ENCODE measurements around the gene KIAA1217. TPM values are rescaled to one million over a fixed set of nuclear protein-coding genes. Genes with fewer than 3 reads are reported as not detected.
A peak's percentile ranks its signal among the peaks of the same experiment; 100 is the strongest.

The KIAA1217 gene
- total RNA-seq, 1 experiment from 2014 or later, result 2.4 TPM

DNA sequence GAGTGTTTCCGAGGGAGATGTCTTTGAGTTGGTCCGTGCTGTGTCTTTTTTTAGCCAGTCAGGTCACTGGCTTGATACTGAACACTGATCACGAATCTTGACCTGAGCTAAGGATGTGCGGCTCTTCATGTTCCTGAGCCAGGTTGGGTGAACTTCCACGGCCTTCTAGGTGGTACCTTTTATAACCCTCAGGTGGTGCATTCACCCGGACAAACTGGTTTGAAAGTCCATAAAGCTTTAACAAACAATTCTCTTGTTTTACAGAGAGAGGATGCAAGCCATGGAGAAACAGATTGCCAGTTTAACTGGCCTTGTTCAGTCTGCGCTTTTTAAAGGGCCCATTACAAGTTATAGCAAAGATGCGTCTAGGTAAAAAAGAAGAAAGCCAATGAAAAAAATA lies 285.3 kb downstream of the KIAA1217 start:
- no peak for DNase-seq (ENCODE audit: low read depth)

DNA sequence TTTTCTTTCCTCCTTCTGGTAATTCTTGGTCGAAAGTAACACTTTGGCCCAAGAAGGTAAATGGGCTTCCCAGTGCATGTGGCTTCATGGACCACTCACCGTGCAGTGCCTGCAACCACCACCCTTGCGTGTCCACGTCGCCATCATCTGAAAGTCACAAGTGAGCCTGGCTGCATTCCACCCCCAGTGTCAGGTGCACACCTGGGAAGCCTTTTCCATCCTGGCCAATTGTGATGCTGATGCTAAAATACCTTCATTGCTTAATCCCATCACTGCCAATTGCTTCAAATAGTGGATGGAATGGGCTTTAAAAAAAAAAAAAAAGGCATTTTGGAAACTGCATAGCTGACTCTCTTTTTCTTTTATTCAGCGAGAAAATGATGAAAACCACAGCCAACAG lies 285.8 kb downstream of the KIAA1217 start:
- DNase-seq (ENCODE audit: low read depth), result no peak

DNA sequence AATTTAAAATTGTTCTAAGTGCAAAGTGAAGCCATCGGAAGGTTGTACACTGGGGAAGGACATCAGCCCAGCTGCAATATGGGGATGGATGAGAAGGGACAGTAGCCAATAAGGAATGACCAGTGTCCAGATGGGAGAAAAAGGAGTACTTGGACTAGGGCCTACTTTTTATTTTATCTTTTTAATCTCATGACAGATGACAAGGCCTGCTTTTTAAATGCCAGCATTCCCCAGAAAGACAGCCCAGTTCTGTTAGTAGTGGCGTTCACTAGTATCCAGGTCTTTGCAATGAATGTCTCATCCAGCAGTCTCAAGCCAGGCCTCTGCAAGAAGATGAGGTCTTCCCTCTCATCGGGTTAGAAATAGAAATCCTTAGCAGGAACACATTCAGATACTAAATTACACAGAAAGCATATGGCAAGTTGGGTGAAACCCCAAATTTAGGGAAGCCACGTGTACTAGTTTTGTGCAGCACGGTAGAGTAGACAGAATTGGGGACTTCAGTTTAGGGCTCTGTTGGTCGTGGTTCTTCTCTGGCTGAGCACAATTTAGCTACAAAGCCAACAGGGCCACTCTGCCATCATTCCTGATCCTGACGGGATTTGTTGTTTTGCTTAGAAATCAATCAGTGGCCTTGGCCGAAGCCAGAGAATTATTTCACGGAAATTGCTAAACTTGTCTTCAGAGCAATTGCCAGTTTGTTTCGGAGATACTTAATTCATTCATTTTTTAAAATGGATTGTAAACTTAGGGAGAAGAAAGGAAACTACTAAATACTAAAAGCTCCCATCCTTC lies 286.9 kb downstream of the KIAA1217 start:
- no peak for DNase-seq (ENCODE audit: low read depth)

DNA sequence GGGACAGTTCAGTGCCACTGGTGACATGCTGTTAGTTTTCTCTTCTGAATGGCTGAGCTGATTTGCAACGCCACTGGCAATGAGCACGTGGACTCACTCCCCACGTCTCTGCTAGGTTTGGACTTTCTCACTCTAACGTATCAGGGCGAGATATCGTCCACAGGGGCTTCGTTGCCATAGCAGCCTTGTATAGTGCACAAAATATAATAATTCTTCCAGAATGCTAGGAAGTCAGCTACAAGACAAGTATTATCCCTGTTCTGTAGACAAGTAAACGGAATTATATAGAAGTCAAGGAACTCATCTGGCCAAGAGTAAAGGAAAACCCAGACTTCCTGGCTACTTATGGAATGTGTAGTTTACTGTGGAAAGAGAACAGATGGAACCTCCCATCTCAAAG lies 288.0 kb downstream of the KIAA1217 start:
- DNase-seq (ENCODE audit: low read depth), result no peak

DNA sequence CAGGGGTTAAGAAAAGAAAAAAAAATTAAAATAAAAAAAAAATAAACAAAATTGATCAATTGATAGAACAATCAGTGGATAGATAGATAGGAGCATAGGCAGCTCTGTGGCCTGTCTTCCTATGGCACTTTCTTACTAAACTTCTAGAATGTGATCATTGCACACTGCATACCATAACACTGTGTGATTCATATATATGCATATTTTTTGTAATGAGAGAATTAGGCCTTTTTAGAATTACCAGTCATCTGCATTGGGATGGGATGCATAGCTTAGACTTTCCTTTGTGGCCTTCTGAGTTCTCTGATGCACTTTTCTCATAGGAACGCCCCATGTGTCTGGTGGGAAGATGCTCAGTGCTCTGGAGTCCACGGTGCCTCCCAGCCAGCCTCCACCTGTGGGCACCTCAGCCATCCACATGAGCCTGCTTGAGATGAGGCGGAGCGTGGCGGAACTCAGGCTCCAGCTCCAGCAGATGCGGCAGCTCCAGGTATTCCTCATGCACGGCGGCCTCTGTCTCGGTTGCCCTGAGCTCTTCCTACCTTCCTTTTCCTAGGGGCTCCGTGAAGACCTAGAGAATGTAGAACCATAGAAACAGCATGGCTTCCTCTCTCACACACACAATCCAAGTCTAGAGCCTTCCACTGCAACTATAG lies 292.2 kb downstream of the KIAA1217 start:
- DNase-seq (ENCODE audit: low read depth), result no peak

DNA sequence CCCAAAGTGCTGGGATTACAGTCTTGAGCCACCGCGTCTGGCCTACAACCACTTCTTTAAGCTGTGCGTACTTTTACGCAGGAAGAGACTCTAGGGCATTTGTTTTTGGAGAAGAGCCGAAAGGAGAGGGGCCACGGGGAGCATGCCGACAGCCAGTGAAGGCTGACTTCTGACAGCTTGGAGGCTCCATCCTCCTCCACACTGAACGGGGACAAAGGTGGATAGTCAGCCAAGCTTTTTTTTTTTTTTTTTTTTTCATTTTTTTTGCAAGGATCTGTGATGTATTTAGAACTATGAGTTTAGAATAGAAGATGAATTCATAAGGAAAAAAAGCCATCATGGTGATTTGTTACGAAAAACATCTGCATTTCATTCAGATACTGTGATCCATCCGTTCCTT lies 293.1 kb downstream of the KIAA1217 start:
- no peak for DNase-seq (ENCODE audit: low read depth)

DNA sequence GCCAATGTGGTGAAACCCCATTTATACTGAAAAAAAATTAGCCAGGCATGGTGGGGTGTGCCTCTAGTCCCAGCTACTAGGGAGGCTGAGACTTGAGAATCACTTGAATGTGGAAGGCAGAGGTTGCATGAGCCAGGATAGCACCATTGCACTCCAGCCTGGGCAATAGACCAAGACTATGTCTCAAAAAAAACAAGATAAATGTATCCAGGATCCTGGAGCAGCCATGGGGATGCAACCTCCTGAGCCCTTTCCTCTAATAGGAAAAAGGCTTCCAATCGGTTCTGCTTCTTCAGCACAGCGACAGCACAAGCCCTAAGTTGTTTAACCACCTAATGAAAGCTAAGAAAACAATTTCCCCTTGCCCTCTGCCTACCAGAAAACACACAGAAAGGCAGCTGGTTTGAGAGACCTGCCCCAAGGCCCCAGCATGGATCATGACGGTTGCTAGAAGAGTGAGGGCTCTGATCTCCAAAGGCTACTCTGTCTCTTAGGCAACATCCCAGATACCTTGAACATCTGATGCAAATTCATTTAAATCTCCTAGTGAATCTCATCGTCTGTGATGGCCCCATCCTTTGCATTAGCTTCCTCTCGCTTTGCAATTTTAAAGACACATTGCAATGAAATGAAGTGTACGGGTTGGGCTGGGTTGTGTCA lies 294.0 kb downstream of the KIAA1217 start:
- no peak for DNase-seq (ENCODE audit: low read depth)

DNA sequence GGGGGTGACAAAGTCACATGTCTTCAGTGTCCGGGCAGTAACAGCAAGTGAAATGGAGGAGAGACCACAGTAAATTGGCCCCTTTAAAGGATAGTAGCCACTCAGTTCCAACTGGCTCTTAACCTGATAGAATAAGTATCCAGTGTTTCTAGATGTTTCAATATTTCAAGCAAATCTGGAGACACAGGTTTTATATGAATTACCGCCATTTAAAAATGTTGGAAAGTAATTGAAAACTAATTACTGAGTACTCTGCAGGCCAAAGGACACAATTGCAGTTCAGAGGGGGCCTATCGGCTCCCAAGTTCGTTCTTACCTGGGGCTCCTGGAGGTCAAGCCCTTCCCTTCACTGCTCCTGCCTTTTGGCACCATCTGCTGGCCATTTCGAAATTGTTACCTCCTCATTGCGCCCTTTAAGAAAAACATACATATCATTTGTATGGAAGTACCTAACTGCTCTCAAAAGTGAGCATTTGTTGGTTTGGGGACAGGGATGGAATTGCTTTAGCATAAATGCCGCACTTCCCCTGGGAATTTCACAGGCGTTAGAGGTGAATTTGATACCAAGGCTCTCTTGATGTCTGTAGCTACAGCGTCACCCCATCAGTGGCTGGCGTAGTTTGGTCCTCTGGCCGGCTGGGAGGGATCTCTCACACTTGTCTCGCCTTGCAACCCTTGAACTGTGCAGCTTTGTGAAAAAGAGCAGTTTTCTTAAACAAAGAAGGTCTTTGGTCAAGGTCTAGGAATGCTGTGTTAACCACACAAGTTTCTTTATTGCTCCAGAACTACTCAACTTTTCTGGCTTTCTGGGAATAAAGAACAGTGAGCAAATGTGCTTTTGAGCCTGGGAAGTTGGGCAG lies 294.8 kb downstream of the KIAA1217 start:
- peak; percentile 62 for DNase-seq (ENCODE audit: low read depth)

DNA sequence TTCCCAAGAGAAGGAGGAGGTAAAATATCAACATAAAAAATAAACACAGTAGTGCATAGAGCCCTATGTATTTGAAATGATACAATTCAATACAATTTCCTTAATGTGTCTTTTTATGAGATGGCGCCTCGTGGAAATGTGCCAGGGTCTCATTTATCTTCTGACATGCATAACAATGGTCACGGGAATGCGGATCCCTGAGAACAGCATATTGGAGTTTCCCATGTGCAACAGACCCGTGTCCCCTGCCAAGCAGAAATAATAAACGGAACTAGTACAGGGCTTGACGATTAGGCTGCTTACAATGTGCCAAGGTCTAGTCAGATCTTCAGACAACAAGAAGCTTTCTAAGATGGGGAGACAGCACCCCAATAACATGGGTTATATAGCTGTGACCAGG lies 296.8 kb downstream of the KIAA1217 start:
- DNase-seq (ENCODE audit: low read depth), result no peak

DNA sequence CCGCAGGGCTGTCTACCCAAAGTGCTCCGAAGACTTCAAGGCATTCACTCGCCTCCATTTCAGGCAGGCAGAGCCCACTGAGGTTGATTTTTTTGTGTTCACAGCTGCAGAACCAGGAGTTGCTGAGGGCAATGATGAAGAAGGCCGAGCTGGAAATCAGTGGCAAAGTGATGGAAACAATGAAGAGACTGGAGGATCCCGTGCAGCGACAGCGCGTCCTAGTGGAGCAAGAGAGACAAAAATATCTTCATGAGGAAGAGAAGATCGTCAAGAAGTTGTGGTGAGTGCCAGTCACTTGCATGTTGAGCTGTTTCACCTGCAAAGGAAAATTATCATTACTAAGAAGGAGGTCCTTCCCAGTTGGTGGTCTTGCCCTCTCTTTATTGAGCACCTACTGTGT lies 304.2 kb downstream of the KIAA1217 start:
- DNase-seq (ENCODE audit: low read depth), result peak; percentile 23

DNA sequence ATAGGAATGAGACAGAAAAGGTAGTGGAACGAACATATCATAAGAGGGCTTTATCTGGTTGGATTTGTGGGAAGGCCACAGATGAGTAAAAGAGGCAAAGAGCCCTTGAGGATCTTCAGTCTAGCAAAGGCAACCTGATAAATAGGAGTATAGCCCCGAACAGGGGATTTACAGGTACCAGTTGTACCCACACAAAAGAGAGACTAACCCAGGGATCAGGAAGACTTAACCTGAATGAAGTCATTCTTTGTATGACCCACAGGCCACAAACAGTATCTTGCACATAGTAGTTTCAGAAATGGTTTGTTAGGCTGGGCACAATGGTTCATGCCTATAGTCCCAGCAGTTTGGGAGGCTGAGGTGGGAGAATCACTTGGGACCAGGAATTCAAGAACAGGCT lies 306.5 kb downstream of the KIAA1217 start:
- no peak for DNase-seq (ENCODE audit: low read depth)

DNA sequence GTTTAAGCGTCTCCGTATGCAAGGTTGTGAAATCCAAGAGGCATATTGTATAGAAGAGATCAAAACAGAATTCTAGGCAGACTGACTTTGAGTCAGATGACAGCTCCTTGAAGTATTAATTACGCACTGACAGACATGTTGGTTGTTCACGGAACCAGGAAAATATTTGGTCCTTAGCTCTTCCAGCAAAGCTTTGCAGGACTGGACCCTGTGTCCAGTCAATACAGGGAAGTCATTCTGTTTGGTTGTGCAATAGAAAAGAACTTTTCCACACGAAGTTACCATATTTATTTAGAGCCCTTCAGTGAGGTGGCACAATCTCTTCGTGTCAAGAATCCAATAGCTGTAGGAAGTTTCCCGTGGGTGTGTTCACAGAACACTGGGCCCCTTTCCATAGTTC lies 309.5 kb downstream of the KIAA1217 start:
- DNase-seq (ENCODE audit: low read depth), result no peak

DNA sequence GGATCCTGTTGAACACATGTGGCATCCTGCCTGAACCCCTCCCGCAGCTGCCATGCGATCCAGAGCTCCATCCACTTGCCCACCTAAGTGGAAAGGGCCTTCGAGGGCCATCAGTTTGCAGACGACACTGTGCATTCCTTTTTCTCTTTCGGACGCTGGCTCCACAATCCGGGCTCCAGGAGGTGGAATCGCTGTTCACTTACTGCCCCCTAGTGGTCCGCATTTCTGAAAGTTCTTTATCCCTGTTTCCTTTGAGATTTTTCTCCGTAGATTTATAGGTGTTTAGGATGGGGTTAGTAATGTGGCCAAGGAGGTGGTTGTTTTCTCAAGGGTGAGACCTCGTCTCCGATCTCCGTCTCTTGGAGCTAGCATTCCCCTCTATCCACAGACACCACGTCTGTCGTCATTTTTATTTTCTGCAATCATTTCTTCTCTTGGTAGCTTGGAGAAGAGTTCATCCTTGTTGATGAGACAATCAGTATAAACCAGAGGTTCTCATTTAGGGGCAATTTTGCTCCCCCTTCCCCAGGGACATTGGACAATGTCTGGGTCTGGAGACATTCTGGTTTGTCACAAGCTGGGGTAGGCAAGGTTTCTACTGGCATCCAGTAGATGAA lies 310.2 kb downstream of the KIAA1217 start:
- DNase-seq (ENCODE audit: low read depth), result peak; percentile 51

DNA sequence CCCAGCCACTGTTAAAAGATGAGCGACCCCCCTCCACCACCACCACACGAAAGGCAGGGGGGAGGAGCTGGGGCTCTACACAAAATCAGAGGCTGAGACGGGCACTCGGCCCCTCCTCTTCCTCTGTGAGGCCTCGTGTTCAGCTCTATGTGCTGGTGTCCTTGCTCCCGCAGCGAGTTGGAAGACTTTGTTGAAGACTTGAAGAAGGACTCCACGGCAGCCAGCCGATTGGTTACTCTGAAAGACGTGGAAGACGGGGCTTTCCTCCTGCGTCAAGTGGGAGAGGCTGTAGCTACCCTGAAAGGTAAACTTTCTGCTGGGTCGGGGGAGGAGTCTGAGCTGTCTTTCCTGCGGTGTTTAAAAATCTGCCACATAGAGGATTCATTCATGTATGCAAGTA lies 311.0 kb downstream of the KIAA1217 start:
- DNase-seq (ENCODE audit: low read depth), result no peak

DNA sequence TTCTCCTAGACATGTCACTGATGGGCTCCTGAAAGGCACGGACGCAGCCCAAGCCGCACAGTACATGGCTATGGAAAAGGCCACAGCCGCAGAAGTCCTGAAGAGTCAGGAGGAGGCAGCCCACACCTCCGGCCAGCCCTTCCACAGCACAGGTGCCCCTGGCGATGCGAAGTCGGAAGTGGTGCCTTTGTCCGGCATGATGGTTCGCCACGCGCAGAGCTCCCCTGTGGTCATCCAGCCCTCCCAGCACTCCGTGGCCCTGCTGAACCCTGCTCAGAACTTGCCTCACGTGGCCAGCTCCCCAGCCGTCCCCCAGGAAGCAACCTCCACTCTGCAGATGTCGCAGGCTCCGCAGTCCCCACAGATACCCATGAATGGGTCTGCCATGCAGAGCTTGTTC lies 315.4 kb downstream of the KIAA1217 start:
- no peak for DNase-seq (ENCODE audit: low read depth)

DNA sequence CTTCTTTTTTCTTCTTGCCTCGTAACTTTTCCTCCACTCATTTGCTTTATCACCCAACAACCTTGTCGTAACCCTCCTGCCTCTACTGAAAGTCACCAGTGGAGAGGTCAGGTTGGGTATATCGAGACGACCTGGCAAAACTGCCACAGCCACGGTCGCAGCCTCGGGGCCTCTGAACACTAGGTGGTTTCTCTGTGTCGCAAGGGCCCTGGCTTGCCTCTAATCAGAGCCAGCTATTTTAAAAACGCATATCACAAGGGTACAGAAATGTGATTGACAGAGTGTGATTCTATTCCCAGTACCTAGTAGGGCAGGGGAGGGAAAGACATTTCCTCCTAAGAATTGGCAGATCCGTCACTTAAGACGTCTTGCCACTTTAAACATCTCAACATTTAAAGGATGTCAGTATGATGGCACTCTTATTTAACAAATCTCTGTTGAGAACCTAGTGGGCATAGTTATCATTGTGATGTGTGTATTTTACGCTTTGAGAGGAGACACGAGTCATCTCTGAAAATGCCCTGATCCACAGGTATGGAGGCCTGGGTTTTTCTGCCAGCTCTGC lies 317.2 kb downstream of the KIAA1217 start:
- DNase-seq (ENCODE audit: low read depth), result no peak

DNA sequence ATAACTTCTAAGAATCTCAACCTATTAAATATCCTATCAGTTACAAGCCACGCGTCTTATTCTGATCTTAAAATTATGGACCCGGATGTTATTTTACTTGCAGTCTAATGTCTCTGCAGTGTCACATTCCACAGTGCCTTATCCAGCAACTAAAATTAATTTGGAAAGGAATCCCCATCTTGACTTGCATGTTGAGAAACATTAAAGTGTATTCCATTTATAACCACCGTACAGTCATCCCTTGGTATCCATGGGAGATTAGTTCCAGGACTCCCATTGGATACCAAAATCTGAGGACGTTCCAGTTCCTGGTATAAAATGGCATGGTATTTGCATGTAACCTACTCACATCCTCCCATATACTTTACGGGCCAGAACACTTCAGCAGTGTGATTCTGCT lies 320.0 kb downstream of the KIAA1217 start:
- DNase-seq (ENCODE audit: low read depth), result no peak

DNA sequence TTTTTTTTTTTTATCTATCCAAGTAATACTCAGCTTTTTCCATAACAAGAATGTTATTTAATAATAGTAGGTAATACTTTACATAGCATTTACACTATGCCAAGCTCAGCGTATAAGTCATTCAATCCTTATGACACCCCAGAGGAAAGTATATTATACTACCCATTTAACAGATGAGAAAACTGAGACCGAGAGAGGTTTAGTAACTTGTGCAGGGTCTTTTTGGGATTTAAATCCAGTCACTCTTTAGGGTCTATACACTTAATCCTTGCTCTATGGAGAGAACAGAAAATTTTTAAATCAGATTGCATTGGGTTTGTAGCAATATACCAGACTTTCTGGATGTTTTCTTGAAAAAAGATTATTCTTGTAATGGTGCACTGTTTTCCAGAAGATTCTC lies 322.5 kb downstream of the KIAA1217 start:
- DNase-seq (ENCODE audit: low read depth), result no peak

DNA sequence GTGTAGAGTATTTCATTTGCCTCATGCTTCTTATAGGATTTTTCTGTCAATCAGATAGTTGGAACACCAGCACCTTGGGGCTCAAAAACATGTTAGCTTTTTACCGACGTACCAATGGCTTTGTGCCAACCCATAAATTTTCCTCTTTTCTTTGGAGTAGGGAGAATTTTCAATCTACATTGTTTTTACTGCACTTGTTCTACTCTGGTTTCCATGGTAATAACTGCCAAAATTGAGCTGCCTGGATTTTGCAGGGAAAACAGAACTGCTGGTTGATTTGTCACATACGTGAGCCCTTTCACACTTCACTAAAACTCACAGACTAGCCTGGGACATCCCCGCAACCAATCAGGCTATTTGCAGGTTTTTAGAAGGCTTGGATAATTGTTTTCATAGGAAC lies 325.0 kb downstream of the KIAA1217 start:
- no peak for DNase-seq (ENCODE audit: low read depth)

DNA sequence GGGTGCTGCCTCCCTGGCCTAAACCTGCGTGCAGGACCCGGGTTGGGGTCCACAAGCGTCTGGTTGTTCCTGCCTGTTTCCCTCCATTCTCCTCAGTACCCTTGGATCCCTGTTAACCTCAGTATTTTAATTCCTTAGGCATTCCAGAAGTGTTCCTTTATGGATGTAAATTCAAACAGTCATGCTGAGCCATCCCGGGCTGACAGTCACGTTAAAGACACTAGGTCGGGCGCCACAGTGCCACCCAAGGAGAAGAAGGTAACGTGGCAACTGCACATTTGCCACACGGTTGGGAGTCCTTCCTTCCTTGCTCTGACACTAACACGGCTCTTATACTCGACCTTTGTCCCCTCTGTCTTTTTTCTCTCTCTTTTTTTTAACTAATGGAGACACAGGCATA lies 327.7 kb downstream of the KIAA1217 start:
- DNase-seq (ENCODE audit: low read depth), result no peak

DNA sequence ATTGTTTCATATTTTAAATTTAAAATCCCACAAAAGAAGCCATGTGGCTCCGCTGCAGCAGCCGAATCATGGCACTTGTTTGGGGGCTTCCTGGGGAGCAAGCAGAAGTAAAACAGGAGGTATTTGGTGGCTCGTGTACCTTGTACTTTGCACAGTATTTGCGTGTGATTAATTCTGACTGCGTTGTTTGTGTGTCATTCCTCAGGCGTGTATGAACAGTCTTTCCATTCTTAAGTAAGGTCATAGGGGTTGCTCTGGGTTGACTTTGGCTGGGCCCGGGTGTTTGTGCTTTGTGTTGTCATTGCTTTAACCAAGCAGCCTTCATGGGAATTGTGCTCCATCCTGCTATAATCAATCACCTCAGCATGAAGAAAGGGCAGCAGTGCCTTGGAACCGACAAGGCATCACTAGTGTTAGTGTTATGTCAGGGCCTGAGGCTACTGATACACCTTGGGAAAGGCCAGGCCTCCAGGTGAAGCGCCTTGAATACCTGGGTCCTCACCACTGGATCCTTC lies 332.4 kb downstream of the KIAA1217 start:
- no peak for DNase-seq (ENCODE audit: low read depth)

All from HT1080 (cell line).